ENCODE data around the gene ADGRB3.
A peak's percentile ranks its signal among the peaks of the same experiment; 100 is the strongest.

Gene ADGRB3

GRCh38 chr6:69217343-69217742 lies 582.3 kb downstream of the ADGRB3 start:
- no peak for DNase-seq (ENCODE audit: extremely low read depth, low read depth)
- TF ChIP-seq CTCF (IDR thresholded peaks at IDR 0.05; ENCODE audit: low read depth, low read length) = no peak

DNA sequence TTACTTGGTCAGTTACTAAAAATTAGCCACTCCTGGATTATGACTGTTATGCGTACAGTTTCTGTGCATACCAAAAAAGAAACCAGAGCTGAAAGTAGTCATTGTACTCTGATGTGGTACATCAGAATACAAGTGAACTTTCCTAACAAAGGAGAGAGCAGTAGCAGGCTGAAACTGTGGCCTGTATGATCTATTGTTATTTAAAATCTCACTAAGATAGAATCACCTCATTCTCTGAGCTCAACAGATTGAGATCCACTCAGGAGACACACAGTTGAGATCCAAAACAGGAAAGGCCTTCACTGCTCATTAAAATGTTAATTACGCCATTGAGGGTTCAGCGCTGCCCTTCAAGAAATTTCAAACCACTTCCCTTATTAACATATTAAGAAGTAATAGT lies 585.3 kb downstream of the ADGRB3 start:
- DNase-seq (ENCODE audit: extremely low read depth, low read depth) = no peak
- TF ChIP-seq CTCF (IDR thresholded peaks at IDR 0.05; ENCODE audit: low read depth, low read length) = no peak

DNA sequence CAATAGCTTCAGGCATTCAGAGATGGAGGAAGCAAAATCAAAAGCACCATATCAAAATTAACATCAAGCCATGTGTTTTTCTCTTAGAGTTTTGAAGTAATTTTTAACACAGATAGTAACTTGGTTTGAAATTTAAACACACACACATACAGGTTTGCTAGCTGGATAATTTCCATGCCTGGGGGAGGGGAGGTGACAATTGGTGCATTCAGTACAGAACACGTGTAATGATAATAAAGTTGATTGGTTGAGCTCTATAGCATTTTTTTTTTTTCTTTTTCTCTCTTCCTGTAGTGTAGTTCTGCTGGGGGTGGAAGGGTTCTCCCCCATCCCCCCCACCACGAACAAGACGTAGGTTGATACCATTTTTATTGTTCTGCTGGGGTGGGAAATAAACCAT lies 596.9 kb downstream of the ADGRB3 start:
- no peak for TF ChIP-seq CTCF (IDR thresholded peaks at IDR 0.05; ENCODE audit: low read depth, low read length)
- no peak for DNase-seq (ENCODE audit: extremely low read depth, low read depth)

DNA sequence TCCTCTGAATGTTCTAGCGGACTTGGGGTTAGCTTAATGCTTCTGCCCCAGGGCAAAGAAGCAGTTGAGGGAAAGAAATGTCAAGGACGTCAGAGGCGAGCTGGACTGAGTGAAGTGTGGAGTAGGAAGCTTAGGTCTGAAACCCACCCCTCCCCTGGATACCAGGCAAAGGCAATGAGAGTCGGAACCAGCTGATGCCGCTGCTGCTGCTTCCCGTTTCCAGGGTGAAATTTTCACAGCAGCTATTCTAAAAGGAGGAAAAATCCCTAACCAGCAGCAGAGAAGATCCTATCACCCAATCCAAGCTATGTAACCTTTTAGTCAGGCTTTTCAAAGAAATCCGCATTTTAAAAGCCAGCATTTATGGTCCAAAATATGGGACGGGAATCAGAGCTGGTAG lies 597.4 kb downstream of the ADGRB3 start:
- no peak for TF ChIP-seq CTCF (IDR thresholded peaks at IDR 0.05; ENCODE audit: low read depth, low read length)
- no peak for DNase-seq (ENCODE audit: extremely low read depth, low read depth)

DNA sequence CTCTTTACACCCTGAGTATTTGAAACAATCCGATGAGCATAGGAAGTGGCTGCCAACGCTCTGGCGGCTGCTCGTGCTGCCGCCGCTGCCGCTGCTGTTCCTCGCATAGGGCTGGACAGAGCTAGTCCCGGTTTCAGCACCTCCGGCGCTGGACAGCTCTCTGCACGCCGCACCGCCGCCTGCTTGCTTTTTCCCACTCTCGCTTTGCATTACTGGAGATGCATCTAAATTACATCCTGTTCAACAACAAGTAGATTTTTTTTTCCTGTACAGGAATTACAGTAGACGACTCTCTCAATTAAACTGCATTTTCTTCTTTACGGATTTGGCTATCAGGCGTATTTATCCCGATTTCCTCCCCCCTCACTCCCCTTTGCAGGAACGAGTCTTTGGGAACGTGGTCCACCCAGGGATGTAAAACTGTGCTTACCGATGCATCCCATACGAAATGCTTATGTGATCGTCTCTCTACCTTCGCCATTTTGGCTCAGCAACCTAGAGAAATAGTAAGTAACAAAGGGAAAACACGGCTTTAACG lies 597.9 kb downstream of the ADGRB3 start:
- no peak for TF ChIP-seq CTCF (IDR thresholded peaks at IDR 0.05; ENCODE audit: low read depth, low read length)
- DNase-seq (ENCODE audit: extremely low read depth, low read depth) = peak; percentile 8

DNA sequence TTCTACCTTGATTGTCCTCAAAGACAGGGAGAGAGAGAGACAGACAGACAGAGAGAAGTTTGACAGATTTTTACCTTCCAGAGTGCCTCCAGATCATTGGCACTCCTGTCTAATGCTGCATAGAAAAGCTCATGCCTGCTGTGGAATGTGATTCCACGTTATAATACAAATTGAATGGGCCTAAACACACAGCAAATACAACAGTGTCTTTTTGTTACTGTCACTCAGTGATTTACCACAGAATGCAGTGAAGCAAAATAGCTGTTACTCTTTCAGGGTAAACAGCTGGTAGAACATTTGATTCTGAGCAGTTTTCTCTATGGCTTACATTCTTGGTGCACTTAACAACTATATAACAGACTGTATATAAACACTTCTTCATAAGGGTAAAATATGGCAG lies 603.0 kb downstream of the ADGRB3 start:
- TF ChIP-seq CTCF (IDR thresholded peaks at IDR 0.05; ENCODE audit: low read depth, low read length) = no peak
- no peak for DNase-seq (ENCODE audit: extremely low read depth, low read depth)

DNA sequence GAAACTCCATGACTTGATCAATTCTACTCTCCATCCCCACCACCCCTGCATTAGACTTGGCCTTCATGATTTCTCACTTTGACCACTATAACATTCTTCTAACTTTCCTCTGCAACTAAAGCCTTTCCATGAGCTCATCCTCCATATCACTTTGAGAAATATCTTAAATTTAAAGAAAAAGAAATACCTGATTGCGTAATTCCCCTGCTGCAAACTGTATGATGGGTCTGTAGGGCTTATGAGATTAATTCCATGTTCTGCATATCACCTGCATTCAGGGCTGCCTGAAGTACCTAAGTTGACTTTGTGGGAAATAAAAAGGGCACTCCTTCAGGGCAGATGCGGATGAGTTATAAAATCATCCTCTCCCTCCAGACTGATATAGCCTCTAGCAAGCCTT lies 611.9 kb downstream of the ADGRB3 start:
- TF ChIP-seq CTCF (IDR thresholded peaks at IDR 0.05; ENCODE audit: low read depth, low read length) = no peak
- DNase-seq (ENCODE audit: extremely low read depth, low read depth) = no peak

Measured in AG09319 (cell line).